Smooth muscle cell (in vitro differentiated cells): ENCODE measurements around the gene GMDS. TPM values are rescaled to one million over a fixed set of nuclear protein-coding genes. Genes with fewer than 3 reads are reported as not detected.

Source experiments
- DNase-seq: peaks from one replicate; lab custom pipeline; 2025; ENCODE audit not compliant: unreplicated experiment; lab: John Stamatoyannopoulos, UW
- H2AFZ ChIP-seq: fragments of 200-600 bp; sonication (generic); 2 replicates; pipeline ENCODE4 v1.6.0; 2016; ENCODE audit warnings: antibody characterized with exemption, low read depth, mild to moderate bottlenecking
- H3F3A ChIP-seq: fragments of 200-600 bp; sonication (generic); 2 replicates; pipeline ENCODE4 v1.6.0; 2017; ENCODE audit warnings: antibody characterized with exemption, low read depth
- H3K27ac ChIP-seq: fragments of 200-600 bp; sonication (generic); 2 replicates; pipeline ENCODE4 v1.5.1; 2016; ENCODE audit warnings: low read depth, mild to moderate bottlenecking
- H3K27me3 ChIP-seq: fragments of 200-600 bp; sonication (generic); 2 replicates; pipeline ENCODE4 v1.6.1; 2016; ENCODE audit warnings: low read depth, mild to moderate bottlenecking
- H3K36me3 ChIP-seq: fragments of 200-600 bp; sonication (generic); 2 replicates; pipeline ENCODE4 v1.5.1; 2016; ENCODE audit warnings: low read depth
- H3K4me1 ChIP-seq: fragments of 200-600 bp; sonication (generic); 2 replicates; pipeline ENCODE4 v1.5.1; 2016; ENCODE audit warnings: low read depth
- H3K4me2 ChIP-seq: fragments of 200-600 bp; sonication (generic); 2 replicates; pipeline ENCODE4 v1.6.0; 2016; ENCODE audit warnings: mild to moderate bottlenecking
- H3K4me3 ChIP-seq: fragments of 200-600 bp; sonication (generic); 2 replicates; pipeline ENCODE4 v1.5.1; 2016; ENCODE audit warnings: mild to moderate bottlenecking
- H3K79me2 ChIP-seq: fragments of 200-600 bp; sonication (generic); 2 replicates; pipeline ENCODE4 v1.6.0; 2016; ENCODE audit warnings: low read depth, mild to moderate bottlenecking
- H3K9ac ChIP-seq: fragments of 200-600 bp; sonication (generic); 2 replicates; pipeline ENCODE4 v1.6.0; 2016; ENCODE audit warnings: low read depth
- H3K9me3 ChIP-seq: fragments of 200-600 bp; sonication (generic); replicated peaks from 2 replicates; pipeline ENCODE4 v1.5.1; 2016; ENCODE audit warnings: low read depth
- H4K20me1 ChIP-seq: fragments of 200-600 bp; sonication (generic); 2 replicates; pipeline ENCODE4 v1.6.0; 2016; ENCODE audit warnings: low read depth
- WGBS: methylation state at CpG from one replicate; pipeline ENCODE4 v1.1.7; 2016; ENCODE audit warnings: low lambda C conversion rate; 5-methylcytosine and 5-hydroxymethylcytosine counted together
- polyA plus RNA-seq: library from polyadenylated mRNA; unstranded; fragments of >200 nt; fragmentation: Nextera tagmentation; extraction: Ambion mirVana; gene quantifications from 2 replicates; pipeline ENCODE4 v1.2.1, GENCODE V29; 2016
- total RNA-seq: library from RNA; depleted of rRNA; stranded (reverse); fragments of >200 nt; gene quantifications from 2 replicates; pipeline ENCODE4 v1.2.3, GENCODE V29; 2014
- TF ChIP-seq, protein P1 (sequence below): fragments of 200-600 bp; sonication (generic); IDR thresholded peaks from 2 replicates; pipeline ENCODE4 v1.5.1; 2017; ENCODE audit warnings: borderline replicate concordance, mild to moderate bottlenecking, antibody characterized with exemption; ENCODE audit not compliant: insufficient read depth, poor library complexity, severe bottlenecking

GMDS gene
- total and polyA plus RNA-seq, 2 experiments from 2014 or later, result 3.7 to 8.5 TPM

GRCh38 chr6:1703091-1703855, 542.1 kb downstream of the GMDS start:
- no peak overlapping the region for H2AFZ ChIP-seq
- DNase-seq, result no peak
- peaks cover 10% of the 10 kb centered on the region for H3K27me3 ChIP-seq
- no peaks in the 10 kb centered on the region for H3F3A ChIP-seq
- no peak overlapping the region for H3K9ac ChIP-seq
- 88% methylated on average over 9 of the region's 9 CpGs for WGBS
- H3K4me3 ChIP-seq, result no peak overlapping the region
- H3K36me3 ChIP-seq, result no peaks in the 10 kb centered on the region
- H4K20me1 ChIP-seq, result no peaks in the 10 kb centered on the region
- no peak overlapping the region for H3K27ac ChIP-seq
- H3K79me2 ChIP-seq, result no peaks in the 10 kb centered on the region
- peaks cover 13% of the 10 kb centered on the region for H3K4me1 ChIP-seq
- H3K4me2 ChIP-seq, result no peak overlapping the region
- H3K9me3 ChIP-seq, result no peaks in the 10 kb centered on the region
- TF ChIP-seq, protein P1, sequence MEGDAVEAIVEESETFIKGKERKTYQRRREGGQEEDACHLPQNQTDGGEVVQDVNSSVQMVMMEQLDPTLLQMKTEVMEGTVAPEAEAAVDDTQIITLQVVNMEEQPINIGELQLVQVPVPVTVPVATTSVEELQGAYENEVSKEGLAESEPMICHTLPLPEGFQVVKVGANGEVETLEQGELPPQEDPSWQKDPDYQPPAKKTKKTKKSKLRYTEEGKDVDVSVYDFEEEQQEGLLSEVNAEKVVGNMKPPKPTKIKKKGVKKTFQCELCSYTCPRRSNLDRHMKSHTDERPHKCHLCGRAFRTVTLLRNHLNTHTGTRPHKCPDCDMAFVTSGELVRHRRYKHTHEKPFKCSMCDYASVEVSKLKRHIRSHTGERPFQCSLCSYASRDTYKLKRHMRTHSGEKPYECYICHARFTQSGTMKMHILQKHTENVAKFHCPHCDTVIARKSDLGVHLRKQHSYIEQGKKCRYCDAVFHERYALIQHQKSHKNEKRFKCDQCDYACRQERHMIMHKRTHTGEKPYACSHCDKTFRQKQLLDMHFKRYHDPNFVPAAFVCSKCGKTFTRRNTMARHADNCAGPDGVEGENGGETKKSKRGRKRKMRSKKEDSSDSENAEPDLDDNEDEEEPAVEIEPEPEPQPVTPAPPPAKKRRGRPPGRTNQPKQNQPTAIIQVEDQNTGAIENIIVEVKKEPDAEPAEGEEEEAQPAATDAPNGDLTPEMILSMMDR, result no peak

- peaks cover 10% of the 10 kb centered on the region for H3K27me3 ChIP-seq
- H3K79me2 ChIP-seq, result no peaks in the 10 kb centered on the region
- no peaks in the 10 kb centered on the region for H3K36me3 ChIP-seq
- no peak overlapping the region for H2AFZ ChIP-seq
- H3K27ac ChIP-seq, result no peak overlapping the region
- H3F3A ChIP-seq, result no peaks in the 10 kb centered on the region
- no peak overlapping the region for H3K4me3 ChIP-seq
- no peaks in the 10 kb centered on the region for H3K9me3 ChIP-seq
- no peaks in the 10 kb centered on the region for H4K20me1 ChIP-seq
- peaks cover 13% of the 10 kb centered on the region for H3K4me1 ChIP-seq
- no peak for DNase-seq
- no peak overlapping the region for H3K4me2 ChIP-seq
- WGBS, result 89% methylated on average over 8 of the region's 8 CpGs
- TF ChIP-seq, protein P1, result no peak
- H3K9ac ChIP-seq, result no peak overlapping the region
Measured at GRCh38 chr6:1702580-1703051, 542.8 kb downstream of the GMDS start.

- H3K36me3 ChIP-seq, result no peaks in the 10 kb centered on the region
- no peak overlapping the region for H3K9ac ChIP-seq
- H4K20me1 ChIP-seq, result no peaks in the 10 kb centered on the region
- TF ChIP-seq, protein P1, result no peak
- peaks cover 10% of the 10 kb centered on the region for H3K27me3 ChIP-seq
- H2AFZ ChIP-seq, result no peak overlapping the region
- H3K4me2 ChIP-seq, result peak overlapping the region; percentile 20
- no peaks in the 10 kb centered on the region for H3F3A ChIP-seq
- DNase-seq, result no peak
- H3K4me1 ChIP-seq, result peaks cover 13% of the 10 kb centered on the region
- no peaks in the 10 kb centered on the region for H3K79me2 ChIP-seq
- 57% methylated on average over 12 of the region's 12 CpGs for WGBS
- no peak overlapping the region for H3K4me3 ChIP-seq
- H3K27ac ChIP-seq, result peak overlapping the region; percentile 22
- H3K9me3 ChIP-seq, result no peaks in the 10 kb centered on the region
Measured at GRCh38 chr6:1701668-1702353, 543.6 kb downstream of the GMDS start.
